GM23338 (cell line): Measurements from ENCODE around the gene OR9G1. TPM values are rescaled to one million over a fixed set of nuclear protein-coding genes. Genes with fewer than 3 reads are reported as not detected.

ENCODE experiments used
- ATAC-seq: fragments of 200-7000 bp; cut with Tn5 transposase; 3 replicates; pipeline ENCODE4 v1.9.1; 2020
- DNase-seq: peaks from one replicate; pipeline ENCODE4 v3.0.0-alpha.2; 2015; ENCODE audit warnings: low spot score
- H2AFZ ChIP-seq: fragments of 200-600 bp; sonication (generic); 2 replicates; pipeline ENCODE4 v1.8.0; 2016; ENCODE audit warnings: antibody characterized with exemption, mild to moderate bottlenecking, moderate library complexity
- H3F3A ChIP-seq: fragments of 200-600 bp; sonication (generic); replicated peaks from 2 replicates; pipeline ENCODE4 v1.8.0; 2017; ENCODE audit warnings: antibody characterized with exemption, mixed run types, low read depth
- H3K27ac ChIP-seq: fragments of 200-600 bp; sonication (generic); 2 replicates; pipeline ENCODE4 v1.6.1; 2016; ENCODE audit warnings: low read depth
- H3K27me3 ChIP-seq: fragments of 200-600 bp; sonication (generic); 2 replicates; pipeline ENCODE4 v1.8.0; 2016; ENCODE audit warnings: mild to moderate bottlenecking, mixed run types, moderate library complexity; ENCODE audit not compliant: insufficient read depth
- H3K36me3 ChIP-seq: fragments of 200-600 bp; sonication (generic); 2 replicates; pipeline ENCODE4 v1.8.0; 2016; ENCODE audit warnings: mild to moderate bottlenecking; ENCODE audit not compliant: insufficient read depth
- H3K4me1 ChIP-seq: fragments of 200-600 bp; sonication (generic); 2 replicates; pipeline ENCODE4 v1.8.0; 2016; ENCODE audit warnings: mild to moderate bottlenecking, moderate library complexity; ENCODE audit not compliant: insufficient read depth
- H3K4me2 ChIP-seq: fragments of 200-600 bp; sonication (generic); 2 replicates; pipeline ENCODE4 v1.7.1; 2017; ENCODE audit warnings: mixed run types
- H3K4me3 ChIP-seq: fragments of 200-600 bp; sonication (generic); 2 replicates; pipeline ENCODE4 v1.6.1; 2016; ENCODE audit warnings: mixed run types
- H3K79me2 ChIP-seq: fragments of 200-600 bp; sonication (generic); replicated peaks from 2 replicates; pipeline ENCODE4 v1.8.0; 2017; ENCODE audit warnings: mild to moderate bottlenecking; ENCODE audit not compliant: insufficient read depth
- H3K9me2 ChIP-seq: fragments of 200-600 bp; sonication (generic); 2 replicates; pipeline ENCODE4 v1.8.0; 2017; ENCODE audit not compliant: insufficient read depth
- H4K20me1 ChIP-seq: fragments of 200-600 bp; sonication (generic); replicated peaks from 2 replicates; pipeline ENCODE4 v1.8.0; 2017; ENCODE audit warnings: mild to moderate bottlenecking; ENCODE audit not compliant: insufficient read depth
- H3K27ac Mint-ChIP-seq: 2 replicates; pipeline ENCODE4 v1.8.0; 2020; ENCODE audit warnings: inconsistent platforms, mild to moderate bottlenecking, moderate library complexity, mixed read lengths
- H3K27me3 Mint-ChIP-seq: 3 replicates; pipeline ENCODE4 v1.8.0; 2022; ENCODE audit warnings: low read depth, mild to moderate bottlenecking, moderate library complexity, mixed read lengths, inconsistent platforms; ENCODE audit not compliant: insufficient read depth, poor library complexity
- H3K36me3 Mint-ChIP-seq: 3 replicates; pipeline ENCODE4 v1.8.0; 2021; ENCODE audit warnings: low read depth, mild to moderate bottlenecking, inconsistent platforms, moderate library complexity, mixed read lengths
- H3K4me1 Mint-ChIP-seq: 3 replicates; pipeline ENCODE4 v1.8.0; 2020; ENCODE audit warnings: mild to moderate bottlenecking, inconsistent platforms, mixed read lengths
- H3K4me3 Mint-ChIP-seq: 3 replicates; pipeline ENCODE4 v1.8.0; 2021; ENCODE audit warnings: moderate library complexity, mild to moderate bottlenecking, inconsistent platforms, mixed read lengths
- H3K9me3 Mint-ChIP-seq: 3 replicates; pipeline ENCODE4 v1.8.0; 2020; ENCODE audit warnings: moderate library complexity, mild to moderate bottlenecking, inconsistent platforms, mixed read lengths
- CREB1 ChIP-seq: fragments of 250-450 bp; sonication (Bioruptor Pico); IDR thresholded peaks from 2 replicates; pipeline ENCODE4 v1.5.0; 2020; ENCODE audit warnings: low read depth, mild to moderate bottlenecking, moderate library complexity
- CTCF ChIP-seq, 2 experiments: fragments of 200-600 bp in 1 of 2; sonication (generic) in 1 of 2; conservative IDR thresholded peaks; 2 replicates each; pipeline versions ENCODE4 v1.5.1 to v1.6.1; 2016 to 2017; ENCODE audit warnings: antibody characterized with exemption in 2 of 2, low read depth in 2 of 2, mild to moderate bottlenecking in 2 of 2, moderate library complexity in 1 of 2
- ETS1 ChIP-seq: IDR thresholded peaks from 2 replicates; pipeline ENCODE4 v1.6.1; 2016; ENCODE audit warnings: antibody characterized with exemption
- EZH2 ChIP-seq: fragments of 200-600 bp; sonication (generic); IDR thresholded peaks from one replicate; pipeline ENCODE4 v1.8.0; 2017; ENCODE audit warnings: antibody characterized with exemption, mild to moderate bottlenecking, low read depth; ENCODE audit not compliant: unreplicated experiment
- EZH2phosphoT487 ChIP-seq: fragments of 200-600 bp; sonication (generic); IDR thresholded peaks from one replicate; pipeline ENCODE4 v1.8.1; 2018; ENCODE audit warnings: antibody characterized with exemption; ENCODE audit not compliant: unreplicated experiment
- JUNB ChIP-seq: IDR thresholded peaks from one replicate; pipeline ENCODE4 v1.6.1; 2016; ENCODE audit warnings: antibody characterized with exemption; ENCODE audit not compliant: unreplicated experiment
- NANOG ChIP-seq: IDR thresholded peaks from 2 replicates; pipeline ENCODE4 v1.6.1; 2016; ENCODE audit warnings: antibody characterized with exemption, borderline replicate concordance
- POLR2AphosphoS5 ChIP-seq: IDR thresholded peaks from 2 replicates; pipeline ENCODE4 v1.6.1; 2016; ENCODE audit warnings: antibody characterized with exemption, low read depth
- REST ChIP-seq: IDR thresholded peaks from one replicate; pipeline ENCODE4 v1.6.1; 2018; ENCODE audit warnings: antibody characterized with exemption; ENCODE audit not compliant: unreplicated experiment
- STAT1 ChIP-seq: IDR thresholded peaks from one replicate; pipeline ENCODE4 v1.6.1; 2016; ENCODE audit warnings: antibody characterized with exemption; ENCODE audit not compliant: unreplicated experiment
- ZNF114 ChIP-seq: fragments of 250-450 bp; sonication (Bioruptor Pico); IDR thresholded peaks from 2 replicates; pipeline ENCODE4 v1.5.0; 2020; ENCODE audit warnings: mild to moderate bottlenecking, moderate library complexity
- ZNF331 ChIP-seq: fragments of 250-450 bp; sonication (Bioruptor Pico); IDR thresholded peaks from 2 replicates; pipeline ENCODE4 v1.5.0; 2020; ENCODE audit warnings: low read depth, mild to moderate bottlenecking, moderate library complexity
- ZNF462 ChIP-seq: fragments of 250-450 bp; sonication (Bioruptor Pico); IDR thresholded peaks from 2 replicates; pipeline ENCODE4 v1.5.0; 2020; ENCODE audit warnings: mild to moderate bottlenecking, moderate library complexity
- polyA plus RNA-seq: library from polyadenylated mRNA; unstranded; fragments of >200 nt; fragmentation: Nextera tagmentation; extraction: Ambion mirVana; gene quantifications from 2 replicates; pipeline ENCODE4 v1.2.1, GENCODE V29; 2016
- total RNA-seq: library from RNA; depleted of rRNA; stranded (reverse); fragments of >200 nt; shearing (Covaris generic); gene quantifications from 2 replicates; pipeline ENCODE4 v1.2.3, GENCODE V29; 2014

The OR9G1 gene
- total and polyA plus RNA-seq, 2 experiments from 2014 or later, result not detected

GRCh38 chr11:56740107-56740506, 41.2 kb downstream of the OR9G1 start:
- Histone ChIP-seq H3K9me2 (no peaks in the 10 kb centered on the region), H2AFZ (no peak overlapping the region), H3K36me3 (no peaks in the 10 kb centered on the region), H3F3A (no peaks in the 10 kb centered on the region), H4K20me1 (no peaks in the 10 kb centered on the region), H3K27ac (no peak overlapping the region), H3K27me3 (no peaks in the 10 kb centered on the region), H3K4me1 (no peaks in the 10 kb centered on the region), H3K79me2 (no peaks in the 10 kb centered on the region), H3K4me3 (no peak overlapping the region), H3K4me2 (no peak overlapping the region)
- DNase-seq (no peak), ATAC-seq (no peak)
- no peak for TF ChIP-seq JUNB
- TF ChIP-seq ZNF462 (CRISPR knock-in tag), result no peak
- TF ChIP-seq ZNF114 (CRISPR knock-in tag), result no peak
- TF ChIP-seq POLR2AphosphoS5, result no peak
- TF ChIP-seq CTCF (conservative IDR thresholded peaks at IDR 0.05; ENCODE audit: low read depth in 2 of 2), result no peak
- no peak for TF ChIP-seq EZH2phosphoT487
- no peak for TF ChIP-seq REST
- TF ChIP-seq NANOG, result no peak
- TF ChIP-seq EZH2, result no peak
- TF ChIP-seq CREB1 (CRISPR knock-in tag), result no peak
- no peak for TF ChIP-seq STAT1
- TF ChIP-seq ETS1, result no peak
- no peak for TF ChIP-seq ZNF331 (CRISPR knock-in tag)
- peaks cover 3% of the 10 kb centered on the region; the same call in 1 of the 3 replicates for H3K36me3 Mint-ChIP-seq
- H3K27ac Mint-ChIP-seq, result no peak overlapping the region
- no peaks in the 10 kb centered on the region for H3K27me3 Mint-ChIP-seq
- H3K4me1 Mint-ChIP-seq, result no peaks in the 10 kb centered on the region
- peaks cover 4% of the 10 kb centered on the region for H3K9me3 Mint-ChIP-seq
- no peak overlapping the region for H3K4me3 Mint-ChIP-seq
